Cardiac septum (tissue), 1 donor: ENCODE data around the gene GDPD2. TPM values are rescaled to one million over a fixed set of nuclear protein-coding genes. Genes with fewer than 3 reads are reported as not detected.

Experiments used
- DNase-seq: peaks from one replicate; pipeline ENCODE4 v3.0.0-alpha.2; 2020; ENCODE audit warnings: low spot score
- intact Hi-C: fragments of 100-400 bp; cut with DNase I; formaldehyde crosslinking; loops from one replicate; pipeline ENCODE4 v1.14.0; 2022
- total RNA-seq: library from RNA; stranded (reverse); fragmentation: NEBNext Ultra II Directional; extraction: Animal tissue kit (Norgen Biotek cat#: 25700); gene quantifications from one replicate; pipeline ENCODE4 v1.2.1, GENCODE V29; 2021
- donor health status: DM: no; HTN: no; CAD: no.

The GDPD2 gene
- total RNA-seq, 1 donor from 2014 or later = not detected

DNA sequence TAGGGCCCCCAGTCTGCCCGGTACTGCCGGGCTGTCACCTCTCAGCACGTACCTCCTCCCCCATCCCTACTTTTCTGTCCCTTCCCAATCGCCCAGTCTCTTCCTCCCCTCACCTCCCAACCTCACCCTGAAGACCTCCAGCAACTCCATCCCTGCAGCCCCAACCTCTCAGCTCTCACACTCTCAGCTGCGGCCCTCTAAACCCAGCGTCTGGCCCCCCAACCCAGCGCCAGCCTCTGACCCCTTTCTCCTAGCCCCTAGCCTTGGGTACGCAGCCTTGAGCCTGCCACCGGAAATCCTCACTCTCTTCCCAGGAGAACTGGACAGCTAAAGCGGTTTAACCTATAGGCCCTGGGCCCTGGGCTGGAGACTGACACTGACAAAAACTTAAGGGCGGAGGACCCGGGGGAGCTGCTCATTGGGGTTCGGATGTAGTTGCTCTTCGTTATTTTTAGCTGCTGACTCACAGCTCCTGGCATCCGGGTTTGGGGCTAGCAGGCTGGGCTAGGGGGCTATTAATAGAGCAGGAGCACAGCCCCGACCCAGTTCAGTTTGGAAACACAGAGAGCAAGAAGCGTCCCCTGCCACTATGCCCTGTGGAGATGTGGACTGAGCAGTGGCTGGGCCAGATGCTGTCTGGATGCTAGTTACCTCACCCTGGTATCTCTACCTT, 11.9 kb downstream of the GDPD2 start:
- no peak for DNase-seq
- intact Hi-C loops = no loop called here

GRCh38 chrX:70436343-70436742, 13.2 kb downstream of the GDPD2 start:
- DNase-seq = no peak
- intact Hi-C loops = no loop called here

- no peak for DNase-seq
- intact Hi-C loops = no loop called here
Observed at GRCh38 chrX:70437011-70437410, 13.9 kb downstream of the GDPD2 start.

DNA sequence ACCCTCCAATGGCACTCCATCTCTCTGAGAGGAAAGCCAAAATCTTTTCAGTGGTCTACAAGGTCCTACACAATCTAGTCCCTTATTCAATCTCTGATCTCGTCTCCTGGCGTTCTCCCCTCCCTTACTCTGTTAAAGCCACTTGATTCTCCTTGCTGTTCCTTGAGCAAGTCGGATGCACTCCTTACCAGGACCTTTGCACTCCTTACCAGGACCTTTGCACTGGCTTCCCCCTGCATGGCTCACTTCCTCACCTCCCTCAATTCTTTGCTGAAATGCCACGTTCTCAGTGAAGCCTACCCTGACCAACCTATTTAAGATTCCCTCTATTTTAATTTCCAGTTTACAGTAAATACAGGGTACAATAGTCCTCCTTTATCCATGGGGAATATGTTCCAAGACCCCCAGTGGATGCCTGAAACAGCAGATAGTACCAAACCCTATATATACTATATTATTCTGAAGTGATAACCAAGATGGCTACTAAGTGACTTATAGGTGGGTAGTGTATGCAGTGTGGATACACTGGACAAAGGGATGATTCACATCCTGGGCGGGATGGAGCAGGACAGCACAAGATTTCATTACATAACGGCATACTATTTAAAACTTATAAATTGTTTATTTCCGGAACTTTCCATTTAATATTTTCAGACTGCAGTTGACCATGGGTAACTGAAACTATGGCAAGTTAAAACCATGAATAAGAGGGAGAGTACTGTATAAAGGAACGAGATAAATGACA, 15.0 kb downstream of the GDPD2 start:
- DNase-seq = no peak
- intact Hi-C loops = no loop called here

DNA sequence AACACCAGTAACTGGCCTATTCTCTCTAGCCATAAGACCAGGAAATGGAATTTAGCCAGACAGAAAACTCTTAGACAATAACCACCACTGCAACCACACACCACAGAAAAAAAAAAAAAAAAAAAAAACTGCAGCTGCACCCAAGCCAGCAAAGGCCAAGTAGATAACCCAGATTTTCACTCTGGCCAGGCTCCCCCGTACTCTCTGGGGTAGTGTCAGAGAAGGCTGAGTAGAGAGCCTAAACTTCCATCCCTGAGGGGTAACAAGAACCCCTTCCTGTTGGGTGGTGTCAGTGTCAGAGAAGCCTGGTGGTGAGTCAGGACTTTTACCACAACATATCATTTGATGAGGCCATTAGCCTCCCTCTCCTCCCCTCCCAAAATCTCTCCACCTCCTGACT, 15.9 kb downstream of the GDPD2 start:
- intact Hi-C loops = no loop called here
- no peak for DNase-seq

- DNase-seq = no peak
- intact Hi-C loops = no loop called here
Observed at GRCh38 chrX:70442224-70442623, 19.1 kb downstream of the GDPD2 start.

GRCh38 chrX:70444326-70444945, 21.3 kb downstream of the GDPD2 start, which contains the start of gene DLG3:
Gene DLG3 (plus strand): TSS chrX:70444835. CDS start chrX:70445202, 367 bp downstream.
- no peak for DNase-seq
- intact Hi-C loops = no loop called here

DNA sequence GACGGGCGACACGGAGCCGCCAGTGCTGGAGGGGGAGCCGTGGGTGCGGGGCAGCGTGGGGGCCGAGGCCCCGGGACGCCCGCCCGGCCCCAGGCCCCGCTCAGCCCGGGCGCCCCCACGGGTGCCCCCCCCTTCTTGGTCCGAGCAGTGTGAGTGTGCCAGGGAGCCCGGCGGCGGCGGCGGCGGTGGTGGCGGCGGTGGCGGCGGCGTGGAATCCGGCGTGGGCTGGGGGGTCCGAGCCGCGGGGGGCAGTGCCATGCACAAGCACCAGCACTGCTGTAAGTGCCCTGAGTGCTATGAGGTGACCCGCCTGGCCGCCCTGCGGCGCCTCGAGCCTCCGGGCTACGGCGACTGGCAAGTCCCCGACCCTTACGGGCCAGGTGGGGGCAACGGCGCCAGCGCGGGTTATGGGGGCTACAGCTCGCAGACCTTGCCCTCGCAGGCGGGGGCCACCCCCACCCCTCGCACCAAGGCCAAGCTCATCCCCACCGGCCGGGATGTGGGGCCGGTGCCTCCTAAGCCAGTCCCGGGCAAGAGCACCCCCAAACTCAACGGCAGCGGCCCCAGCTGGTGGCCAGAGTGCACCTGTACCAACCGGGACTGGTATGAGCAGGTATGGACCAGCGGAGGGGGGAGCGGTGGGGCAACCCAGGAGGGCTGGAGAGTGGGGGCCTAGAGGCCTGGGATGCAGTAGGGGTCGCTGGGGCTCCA, 22.0 kb downstream of the GDPD2 start:
- DNase-seq = no peak
- intact Hi-C loops = no loop called here

GRCh38 chrX:70445951-70446350, 22.8 kb downstream of the GDPD2 start:
- intact Hi-C loops = no loop called here
- no peak for DNase-seq

GRCh38 chrX:70446380-70447350, 23.6 kb downstream of the GDPD2 start:
- no peak for DNase-seq
- intact Hi-C loops = no loop called here

- DNase-seq = no peak
- intact Hi-C loops = no loop called here
Observed at GRCh38 chrX:70449457-70449966, 26.4 kb downstream of the GDPD2 start.

DNA sequence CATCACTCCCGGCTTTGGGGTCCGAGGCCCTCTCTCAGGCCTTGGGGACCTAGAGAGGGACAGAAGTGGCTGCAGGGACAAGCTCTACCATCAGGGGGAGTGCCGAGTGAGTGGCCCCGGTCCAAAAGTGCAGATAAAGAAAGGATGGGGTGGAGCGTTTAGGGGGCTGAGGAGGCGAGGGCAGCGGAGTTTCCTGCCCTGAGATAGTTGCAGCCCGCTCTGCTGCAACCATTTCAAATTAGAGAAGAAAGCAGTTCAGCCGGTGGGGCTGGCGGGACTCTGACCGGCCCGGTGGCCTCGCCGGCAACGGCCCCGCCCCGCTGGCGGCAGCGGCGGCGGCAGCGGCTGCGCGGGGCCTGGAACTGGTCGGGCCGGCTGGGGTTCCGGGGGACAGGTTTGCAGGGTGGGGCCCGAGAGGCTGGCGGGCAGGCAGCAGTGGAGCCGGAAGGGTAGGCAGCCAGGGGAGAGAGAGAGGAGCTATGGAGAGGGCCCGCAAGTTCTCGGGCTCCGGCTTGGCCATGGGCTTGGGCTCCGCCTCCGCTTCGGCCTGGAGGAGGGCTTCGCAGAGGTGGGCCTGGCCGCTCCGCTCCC, 29.1 kb downstream of the GDPD2 start:
- intact Hi-C loops = loop anchor here (5.0 to 10.0 kb wide), 2 partner anchors 100 to 213 kb away; no protein-coding TSS in a partner anchor
- no peak for DNase-seq

DNA sequence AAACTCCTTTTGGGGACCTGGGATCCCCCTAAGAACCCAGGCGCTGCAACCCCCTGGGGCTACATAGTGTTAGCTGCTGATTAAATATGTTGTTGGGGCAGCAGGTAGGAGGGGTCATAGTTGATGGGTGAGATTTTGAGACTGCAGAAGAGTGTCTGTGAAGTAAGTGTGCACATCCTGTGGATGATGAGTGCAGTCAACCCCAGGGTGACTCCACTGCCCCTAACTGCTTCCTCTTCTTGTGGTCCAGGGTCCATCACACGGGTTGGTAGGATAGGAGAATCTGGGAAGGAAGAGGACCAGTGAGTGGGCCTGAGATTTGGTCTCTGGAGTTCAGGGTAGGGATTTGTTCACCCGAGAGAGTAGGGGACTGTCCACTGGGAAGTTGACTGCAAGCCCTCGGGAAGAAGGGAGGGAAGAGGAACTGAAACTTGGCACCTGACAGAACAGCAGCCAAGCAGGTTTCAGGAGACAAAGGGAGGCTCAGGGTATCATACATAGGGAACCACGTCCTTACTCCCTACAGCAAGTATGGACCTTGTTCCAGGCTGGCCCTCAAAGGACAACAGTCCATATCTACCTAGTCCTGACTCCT, 30.0 kb downstream of the GDPD2 start:
- DNase-seq = no peak
- intact Hi-C loops = loop anchor here (5.0 to 10.0 kb wide), 2 partner anchors 99 to 212 kb away; no protein-coding TSS in a partner anchor

DNA sequence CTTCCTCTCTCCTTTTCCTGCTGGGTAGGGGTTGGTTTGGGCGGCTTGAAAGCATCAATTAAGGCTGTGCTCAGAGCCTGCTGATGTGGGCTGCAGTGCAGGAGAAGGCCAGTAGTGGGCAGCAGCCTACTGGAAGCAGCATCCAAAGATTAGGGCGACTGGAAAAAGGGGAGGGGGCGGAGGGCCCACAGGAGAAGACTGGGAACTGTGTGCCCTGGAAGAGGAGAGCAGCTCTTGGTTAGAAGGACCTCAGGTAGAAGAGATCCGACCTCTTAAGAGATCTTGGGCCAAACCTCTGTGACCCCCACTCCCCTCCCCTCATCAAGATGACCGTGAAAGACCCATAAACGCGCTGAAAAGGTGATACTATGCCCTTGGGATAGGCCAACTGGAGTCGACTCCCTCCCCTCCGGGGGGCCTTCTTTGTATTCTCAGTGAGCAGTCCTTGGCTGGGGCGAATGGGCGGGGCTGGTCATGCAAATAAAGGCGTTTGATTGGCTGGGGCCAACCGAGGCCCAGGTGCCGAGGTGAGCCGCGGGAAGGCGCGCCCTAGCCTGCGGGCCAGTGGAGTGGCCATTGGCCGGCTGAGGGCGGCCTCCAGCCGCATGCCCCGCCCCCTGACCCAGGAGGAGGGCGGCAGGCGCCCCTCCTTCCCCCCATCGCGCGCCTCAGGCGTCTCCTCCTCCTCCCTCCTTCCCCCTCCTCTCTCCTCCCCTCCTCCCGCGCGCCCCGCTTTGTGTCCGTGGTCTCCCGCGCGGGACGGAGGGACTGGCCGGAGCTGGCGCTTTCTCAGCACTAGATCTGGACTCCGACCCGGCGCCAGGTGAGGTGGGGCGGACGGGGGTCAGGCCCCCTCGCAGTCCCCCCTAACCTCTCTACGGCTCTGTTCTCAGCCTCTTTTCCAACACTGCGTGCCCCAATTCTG, 31.6 kb downstream of the GDPD2 start:
- DNase-seq = no peak
- intact Hi-C loops = loop anchor here (5.0 to 10.0 kb wide), 2 partner anchors 98 to 210 kb away; no protein-coding TSS in a partner anchor

DNA sequence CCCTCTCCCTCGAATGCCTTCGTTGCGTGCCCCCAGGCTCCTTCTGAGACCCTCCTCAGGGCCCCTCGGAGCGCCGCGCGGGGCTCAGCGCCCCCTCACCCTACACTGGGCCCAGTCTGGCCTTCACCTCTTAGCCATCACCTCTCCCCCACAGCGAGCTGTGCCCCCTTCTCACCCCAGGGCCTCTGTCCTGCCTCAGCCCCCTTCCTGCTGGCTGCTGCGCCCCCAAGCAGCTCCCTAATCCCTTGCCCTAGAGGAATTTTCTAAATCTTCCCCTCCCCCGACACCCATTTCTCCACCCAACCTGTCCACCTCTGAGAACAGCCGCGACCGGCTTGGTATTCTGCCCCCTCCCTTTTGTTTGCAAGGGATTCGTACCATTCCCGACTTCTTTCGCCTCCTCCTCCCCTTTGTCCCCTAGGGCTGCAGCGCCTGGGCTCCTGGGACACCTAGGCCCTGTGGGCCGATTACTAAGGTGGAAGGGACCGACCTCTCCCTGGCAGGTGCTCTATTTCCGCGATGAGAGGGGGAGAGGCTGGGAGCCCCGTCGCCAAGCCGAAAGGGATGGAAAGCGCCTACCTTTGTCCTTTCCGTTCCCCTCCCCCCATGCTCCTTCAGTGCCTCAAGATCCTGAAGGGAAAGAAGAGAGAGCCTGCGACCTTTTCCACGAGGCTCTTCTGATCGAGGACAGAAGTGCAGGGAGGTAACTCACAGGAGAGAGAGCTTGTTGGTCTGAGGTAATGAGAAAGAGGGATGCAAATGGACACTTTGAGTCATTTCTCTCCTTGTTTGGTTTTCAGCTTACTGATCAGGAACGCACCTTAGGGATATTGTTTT, 32.5 kb downstream of the GDPD2 start:
- DNase-seq = no peak
- intact Hi-C loops = loop anchor here (10.0 kb wide), 1 partner anchor 209 kb away; no protein-coding TSS in a partner anchor

DNA sequence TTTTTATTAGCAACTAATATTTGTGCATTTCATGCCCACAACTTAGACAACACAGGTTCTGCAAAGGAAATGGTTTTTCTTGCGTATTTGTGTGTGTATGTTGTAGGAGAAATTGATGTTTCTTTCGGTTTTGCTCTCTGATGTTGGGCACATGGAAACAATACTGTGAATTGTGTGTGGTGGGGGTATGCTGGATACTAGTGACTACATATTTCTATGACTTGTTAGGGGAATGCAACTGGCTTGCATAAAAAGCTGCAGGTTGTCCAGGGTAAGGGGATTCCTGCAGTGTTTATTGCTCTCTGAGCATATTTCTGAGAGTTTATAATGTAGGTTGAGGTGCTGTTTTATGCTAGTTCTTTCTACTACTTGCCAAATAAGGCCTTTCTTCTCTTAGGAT, 33.1 kb downstream of the GDPD2 start:
- intact Hi-C loops = loop anchor here (10.0 kb wide), 1 partner anchor 209 kb away; no protein-coding TSS in a partner anchor
- no peak for DNase-seq
